GF-D8 (cell line): ENCODE data around the gene GRIK2.
"Not testable (repeated sequence)": the region's sequence is repeated elsewhere in the genome, so short reads cannot be mapped to it uniquely, and the experiment has no call there.

Experiments used
- DNase-seq: peaks from one replicate; lab custom pipeline; 2025; lab: John Stamatoyannopoulos, UW

Gene GRIK2

GRCh38 chr6:102023977-102024657 is 630.6 kb downstream of the GRIK2 start:
- no peak for DNase-seq

GRCh38 chr6:102026649-102027048 is 633.1 kb downstream of the GRIK2 start:
- DNase-seq = no peak

GRCh38 chr6:102028176-102028575 is 634.7 kb downstream of the GRIK2 start:
- no peak for DNase-seq

GRCh38 chr6:102038964-102039363 is 645.5 kb downstream of the GRIK2 start:
- DNase-seq = no peak

GRCh38 chr6:102039441-102039840 is 645.9 kb downstream of the GRIK2 start:
- DNase-seq = no peak

GRCh38 chr6:102051001-102051400 is 657.5 kb downstream of the GRIK2 start:
- no peak for DNase-seq

GRCh38 chr6:102051720-102052119 is 658.2 kb downstream of the GRIK2 start:
- DNase-seq = no peak

GRCh38 chr6:102064142-102064541 is 670.6 kb downstream of the GRIK2 start:
- DNase-seq = no peak

- no peak for DNase-seq
Measured at GRCh38 chr6:102066301-102066700, 672.8 kb downstream of the GRIK2 start.

- DNase-seq = no peak
Measured at GRCh38 chr6:102068349-102068929, 674.9 kb downstream of the GRIK2 start.

- DNase-seq = no peak
Measured at GRCh38 chr6:102075539-102075938, 682.0 kb downstream of the GRIK2 start.

- DNase-seq = no peak
Measured at GRCh38 chr6:102085257-102085656, 691.7 kb downstream of the GRIK2 start.

- DNase-seq = not testable (repeated sequence)
Measured at GRCh38 chr6:102088160-102088559, 694.7 kb downstream of the GRIK2 start.

GRCh38 chr6:102114402-102114801 is 720.9 kb downstream of the GRIK2 start:
- DNase-seq = no peak

- DNase-seq = no peak
Measured at GRCh38 chr6:102115911-102116310, 722.4 kb downstream of the GRIK2 start.

GRCh38 chr6:102118034-102118433 is 724.5 kb downstream of the GRIK2 start:
- DNase-seq = no peak
